ENCODE results near the gene FAM120A. TPM values are rescaled to one million over a fixed set of nuclear protein-coding genes. Genes with fewer than 3 reads are reported as not detected.
A peak's percentile ranks its signal among the peaks of the same experiment; 100 is the strongest.

Gene FAM120A
- total RNA-seq, 1 experiment from 2014 or later: 70.5 TPM

- H3K4me1 ChIP-seq (ENCODE audit: control insufficient read depth, insufficient read depth, low read length): no peaks in the 10 kb centered on the region
- DNase-seq (ENCODE audit: low read depth, low spot score) (no peak), ATAC-seq (no peak)
- H3K36me3 ChIP-seq (ENCODE audit: control insufficient read depth, insufficient read depth, low read length): no peaks in the 10 kb centered on the region; the same call in 1 of the 2 replicates
- BruUV-seq (replicated peaks): no TSS peak
- H3K27ac ChIP-seq (ENCODE audit: low read length): no peak overlapping the region
- in situ Hi-C loops (cut with HindIII; ENCODE audit: low pct_unique_long_range_greater_than_20kb, low sequenced_read_pairs): no loop called here
- intact Hi-C loops (cut with micrococcal nuclease; ENCODE audit: unreplicated experiment): no loop called here
- TF ChIP-seq TCF7L2 (IDR thresholded peaks at IDR 0.05; ENCODE audit: low read depth, low read length): no peak
- no peak for TF ChIP-seq CTCF (IDR thresholded peaks at IDR 0.05)
- no peak for TF ChIP-seq SIN3A (IDR thresholded peaks at IDR 0.05; ENCODE audit: borderline replicate concordance, insufficient read depth, low read depth, low read length)
- no peak for TF ChIP-seq POLR2AphosphoS5 (IDR thresholded peaks at IDR 0.05; ENCODE audit: low read depth, low read length)
- TF ChIP-seq, protein P1, sequence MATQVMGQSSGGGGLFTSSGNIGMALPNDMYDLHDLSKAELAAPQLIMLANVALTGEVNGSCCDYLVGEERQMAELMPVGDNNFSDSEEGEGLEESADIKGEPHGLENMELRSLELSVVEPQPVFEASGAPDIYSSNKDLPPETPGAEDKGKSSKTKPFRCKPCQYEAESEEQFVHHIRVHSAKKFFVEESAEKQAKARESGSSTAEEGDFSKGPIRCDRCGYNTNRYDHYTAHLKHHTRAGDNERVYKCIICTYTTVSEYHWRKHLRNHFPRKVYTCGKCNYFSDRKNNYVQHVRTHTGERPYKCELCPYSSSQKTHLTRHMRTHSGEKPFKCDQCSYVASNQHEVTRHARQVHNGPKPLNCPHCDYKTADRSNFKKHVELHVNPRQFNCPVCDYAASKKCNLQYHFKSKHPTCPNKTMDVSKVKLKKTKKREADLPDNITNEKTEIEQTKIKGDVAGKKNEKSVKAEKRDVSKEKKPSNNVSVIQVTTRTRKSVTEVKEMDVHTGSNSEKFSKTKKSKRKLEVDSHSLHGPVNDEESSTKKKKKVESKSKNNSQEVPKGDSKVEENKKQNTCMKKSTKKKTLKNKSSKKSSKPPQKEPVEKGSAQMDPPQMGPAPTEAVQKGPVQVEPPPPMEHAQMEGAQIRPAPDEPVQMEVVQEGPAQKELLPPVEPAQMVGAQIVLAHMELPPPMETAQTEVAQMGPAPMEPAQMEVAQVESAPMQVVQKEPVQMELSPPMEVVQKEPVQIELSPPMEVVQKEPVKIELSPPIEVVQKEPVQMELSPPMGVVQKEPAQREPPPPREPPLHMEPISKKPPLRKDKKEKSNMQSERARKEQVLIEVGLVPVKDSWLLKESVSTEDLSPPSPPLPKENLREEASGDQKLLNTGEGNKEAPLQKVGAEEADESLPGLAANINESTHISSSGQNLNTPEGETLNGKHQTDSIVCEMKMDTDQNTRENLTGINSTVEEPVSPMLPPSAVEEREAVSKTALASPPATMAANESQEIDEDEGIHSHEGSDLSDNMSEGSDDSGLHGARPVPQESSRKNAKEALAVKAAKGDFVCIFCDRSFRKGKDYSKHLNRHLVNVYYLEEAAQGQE (IDR thresholded peaks at IDR 0.05; ENCODE audit: insufficient read depth in 1 of 2, low read depth in 2 of 2, low read length in 1 of 2): no peak
- H3K4me3 ChIP-seq (ENCODE audit: low read depth in 2 of 2, low read length in 2 of 2): no peak overlapping the region
- ChIA-PET POLR2A (no interaction called here), CTCF (no interaction called here)
- no peaks in the 10 kb centered on the region for H3K27me3 ChIP-seq (ENCODE audit: control insufficient read depth, insufficient read depth, low read length)
- no peaks in the 10 kb centered on the region for H3K9me3 ChIP-seq (ENCODE audit: control insufficient read depth, insufficient read depth, low read depth, low read length)
Observed at GRCh38 chr9:93475856-93476255, 24.4 kb downstream of the FAM120A start.

- TF ChIP-seq POLR2AphosphoS5 (IDR thresholded peaks at IDR 0.05; ENCODE audit: low read depth, low read length): no peak
- TF ChIP-seq SIN3A (IDR thresholded peaks at IDR 0.05; ENCODE audit: borderline replicate concordance, insufficient read depth, low read depth, low read length): no peak
- no peak for TF ChIP-seq CTCF (IDR thresholded peaks at IDR 0.05)
- TF ChIP-seq, protein P1 (IDR thresholded peaks at IDR 0.05; ENCODE audit: insufficient read depth in 1 of 2, low read depth in 2 of 2, low read length in 1 of 2): no peak
- no peak for TF ChIP-seq TCF7L2 (IDR thresholded peaks at IDR 0.05; ENCODE audit: low read depth, low read length)
- in situ Hi-C loops (cut with HindIII; ENCODE audit: low pct_unique_long_range_greater_than_20kb, low sequenced_read_pairs): no loop called here
- BruUV-seq (replicated peaks): TSS peak; percentile 3
Observed at GRCh38 chr9:93476924-93477323, 25.4 kb downstream of the FAM120A start.

More at GRCh38 chr9:93476924-93477323, 25.4 kb downstream of the FAM120A start:
- no peaks in the 10 kb centered on the region for H3K4me1 ChIP-seq (ENCODE audit: control insufficient read depth, insufficient read depth, low read length)
- POLR2A ChIA-PET: no interaction called here
- DNase-seq (ENCODE audit: low read depth, low spot score) (no peak), ATAC-seq (no peak)
- intact Hi-C loops (cut with micrococcal nuclease; ENCODE audit: unreplicated experiment): no loop called here
- H3K9me3 ChIP-seq (ENCODE audit: control insufficient read depth, insufficient read depth, low read depth, low read length): no peaks in the 10 kb centered on the region
- H3K27ac ChIP-seq (ENCODE audit: low read length): no peak overlapping the region
- no peak overlapping the region for H3K4me3 ChIP-seq (ENCODE audit: low read depth in 2 of 2, low read length in 2 of 2)
- no peaks in the 10 kb centered on the region for H3K27me3 ChIP-seq (ENCODE audit: control insufficient read depth, insufficient read depth, low read length)
- CTCF ChIA-PET: no interaction called here
- no peaks in the 10 kb centered on the region; the same call in 1 of the 2 replicates for H3K36me3 ChIP-seq (ENCODE audit: control insufficient read depth, insufficient read depth, low read length)
